HG03520 (cell line): ENCODE results near the gene NCOA4.
A peak's percentile ranks its signal among the peaks of the same experiment; 100 is the strongest.
"Not testable (repeated sequence)": the region's sequence is repeated elsewhere in the genome, so short reads cannot be mapped to it uniquely, and the experiment has no call there.

Experiments used
- ATAC-seq: cut with Tn5 transposase; IDR thresholded peaks from one replicate; pipeline ENCODE4 v1.9.1; 2021; ENCODE audit warnings: mild to moderate bottlenecking, moderate library complexity; ENCODE audit not compliant: unreplicated experiment

Gene NCOA4

GRCh38 chr10:46022978-46023702 is 7.3 kb downstream of the NCOA4 start:
- ATAC-seq, result peak; percentile 94

- no peak for ATAC-seq
These were observed 10.1 kb downstream of the NCOA4 start for GRCh38 chr10:46020344-46020657.

- no peak for ATAC-seq
These were observed 10.7 kb downstream of the NCOA4 start for GRCh38 chr10:46019569-46020343.

GRCh38 chr10:46019177-46019528 is 11.3 kb downstream of the NCOA4 start:
- ATAC-seq, result no peak

GRCh38 chr10:46018453-46019176 is 11.8 kb downstream of the NCOA4 start:
- no peak for ATAC-seq

- no peak for ATAC-seq
These were observed 12.7 kb downstream of the NCOA4 start for GRCh38 chr10:46017733-46018132.

- ATAC-seq, result no peak
These were observed 13.6 kb downstream of the NCOA4 start for GRCh38 chr10:46016811-46017210.

GRCh38 chr10:46016190-46016589 is 14.2 kb downstream of the NCOA4 start:
- no peak for ATAC-seq

- ATAC-seq, result no peak
These were observed 15.6 kb downstream of the NCOA4 start for GRCh38 chr10:46014683-46015405.

GRCh38 chr10:46014206-46014605 is 16.2 kb downstream of the NCOA4 start:
- ATAC-seq, result no peak

- no peak for ATAC-seq
These were observed 17.7 kb downstream of the NCOA4 start for GRCh38 chr10:46012746-46013145.

GRCh38 chr10:46006219-46006618 is 24.2 kb downstream of the NCOA4 start:
- no peak for ATAC-seq

GRCh38 chr10:46005383-46005782 is 25.0 kb downstream of the NCOA4 start:
- no peak for ATAC-seq

- no peak for ATAC-seq
These were observed 25.5 kb downstream of the NCOA4 start for GRCh38 chr10:46004963-46005362.

GRCh38 chr10:46002916-46003693 is 27.3 kb downstream of the NCOA4 start:
- ATAC-seq, result no peak

GRCh38 chr10:46002189-46002687 is 28.2 kb downstream of the NCOA4 start:
- not testable (repeated sequence) for ATAC-seq

GRCh38 chr10:46001187-46001756 is 29.2 kb downstream of the NCOA4 start:
- no peak for ATAC-seq

- no peak for ATAC-seq
These were observed 29.9 kb downstream of the NCOA4 start for GRCh38 chr10:46000538-46000937.

GRCh38 chr10:45999955-46000354 is 30.5 kb downstream of the NCOA4 start:
- ATAC-seq, result not testable (repeated sequence)
